Measurements from ENCODE around the gene SHH.

- TF ChIP-seq, protein P1, sequence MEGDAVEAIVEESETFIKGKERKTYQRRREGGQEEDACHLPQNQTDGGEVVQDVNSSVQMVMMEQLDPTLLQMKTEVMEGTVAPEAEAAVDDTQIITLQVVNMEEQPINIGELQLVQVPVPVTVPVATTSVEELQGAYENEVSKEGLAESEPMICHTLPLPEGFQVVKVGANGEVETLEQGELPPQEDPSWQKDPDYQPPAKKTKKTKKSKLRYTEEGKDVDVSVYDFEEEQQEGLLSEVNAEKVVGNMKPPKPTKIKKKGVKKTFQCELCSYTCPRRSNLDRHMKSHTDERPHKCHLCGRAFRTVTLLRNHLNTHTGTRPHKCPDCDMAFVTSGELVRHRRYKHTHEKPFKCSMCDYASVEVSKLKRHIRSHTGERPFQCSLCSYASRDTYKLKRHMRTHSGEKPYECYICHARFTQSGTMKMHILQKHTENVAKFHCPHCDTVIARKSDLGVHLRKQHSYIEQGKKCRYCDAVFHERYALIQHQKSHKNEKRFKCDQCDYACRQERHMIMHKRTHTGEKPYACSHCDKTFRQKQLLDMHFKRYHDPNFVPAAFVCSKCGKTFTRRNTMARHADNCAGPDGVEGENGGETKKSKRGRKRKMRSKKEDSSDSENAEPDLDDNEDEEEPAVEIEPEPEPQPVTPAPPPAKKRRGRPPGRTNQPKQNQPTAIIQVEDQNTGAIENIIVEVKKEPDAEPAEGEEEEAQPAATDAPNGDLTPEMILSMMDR (IDR thresholded peaks at IDR 0.05) = no peak
- TF ChIP-seq POLR2A (IDR thresholded peaks at IDR 0.05) = no peak
Measured at GRCh38 chr7:155856656-155857055, 44.4 kb upstream of the SHH start.
